Transverse colon (tissue), 4 donors: Measurements from ENCODE around the gene TLR10. TPM values are rescaled to one million over a fixed set of nuclear protein-coding genes. Genes with fewer than 3 reads are reported as not detected.

Experiments
- DNase-seq: peaks from one replicate; pipeline ENCODE4 v3.0.0-alpha.2; 2019
- H3K27ac ChIP-seq, 4 donors: fragments of 200-600 bp; sonication (generic); 2 replicates each; pipeline ENCODE4 v1.5.1; 2016 to 2018; ENCODE audit warnings: inconsistent platforms in 4 of 4
- H3K27me3 ChIP-seq: fragments of 200-600 bp; sonication (generic); 2 replicates; pipeline ENCODE4 v1.5.1; 2017; ENCODE audit warnings: inconsistent platforms
- H3K36me3 ChIP-seq, 4 donors: fragments of 200-600 bp; sonication (generic); 2 replicates each; pipeline ENCODE4 v1.5.1; 2017 to 2019; ENCODE audit warnings: inconsistent platforms in 4 of 4
- H3K4me1 ChIP-seq, 4 donors: fragments of 200-600 bp; sonication (generic); 2 replicates each; pipeline ENCODE4 v1.5.1; 2017 to 2020; ENCODE audit warnings: inconsistent platforms in 4 of 4
- H3K4me3 ChIP-seq, 4 donors: fragments of 200-600 bp; sonication (generic); 1 replicate in 1 of 4; 2 replicates in 3 of 4; pipeline versions ENCODE4 v1.5.1 to v1.6.1; 2017 to 2019; ENCODE audit warnings: inconsistent platforms in 4 of 4
- H3K9me3 ChIP-seq, 2 donors: fragments of 200-600 bp; sonication (generic); 2 replicates each; pipeline ENCODE4 v1.5.1; 2017 to 2019; ENCODE audit warnings: inconsistent platforms in 2 of 2
- CTCF ChIP-seq, 5 experiments: fragments of 200-600 bp in 3 of 5; fragments of 450-650 bp in 2 of 5; sonication (generic) in 3 of 5; IDR thresholded peaks; 1 replicate in 2 of 5; 2 replicates in 3 of 5; pipeline ENCODE4 v1.5.1; 2016 to 2017; ENCODE audit warnings: antibody characterized with exemption in 5 of 5, inconsistent platforms in 3 of 5, mild to moderate bottlenecking in 2 of 5, moderate library complexity in 1 of 5
- EP300 ChIP-seq: sonication (generic); formaldehyde crosslinking; IDR thresholded peaks from one replicate; pipeline ENCODE4 v1.6.1; 2017; ENCODE audit warnings: antibody characterized with exemption, low read depth
- POLR2A ChIP-seq: fragments of 450-650 bp; IDR thresholded peaks from one replicate; pipeline ENCODE4 v1.6.1; 2016; ENCODE audit warnings: antibody characterized with exemption, mild to moderate bottlenecking, moderate library complexity
- POLR2AphosphoS5 ChIP-seq, 3 donors: sonication (generic); formaldehyde crosslinking; IDR thresholded peaks; one replicate each; pipeline ENCODE4 v1.6.1; 2016; ENCODE audit warnings: antibody characterized with exemption in 3 of 3
- WGBS, 2 donors: methylation state at CpG; one replicate each; pipeline ENCODE4 v1.1.5; 2018; ENCODE audit warnings: low coverage in 1 of 2; 5-methylcytosine and 5-hydroxymethylcytosine counted together
- in situ Hi-C, 4 donors: fragments of 200-750 bp; cut with MboI; loops; one replicate each; pipeline versions ENCODE4 v1.15.0 to v1.15.1; 2017; ENCODE audit warnings: low sequenced_read_pairs in 3 of 4, low pct_ligation_motif_present in 1 of 4, low pct_unique_long_range_greater_than_20kb in 1 of 4
- intact Hi-C: fragments of 100-400 bp; cut with DNase I; formaldehyde crosslinking; loops from one replicate; pipeline ENCODE4 v1.15.1; 2023; ENCODE audit warnings: low total_unique reads
- total RNA-seq, 4 donors: library from RNA; depleted of rRNA; stranded (reverse); fragments of >200 nt; gene quantifications; one replicate each; pipeline ENCODE4 v1.1.0, GENCODE V29; 2016

Gene TLR10
- total RNA-seq, 4 donors from 2014 or later = 4.6 TPM; not detected in 3

- H3K9me3 ChIP-seq = peaks cover 0 to 3% of the 10 kb centered on the region in 2 donors
- intact Hi-C loops = no loop called here
- DNase-seq = no peak
- no peak for TF ChIP-seq POLR2AphosphoS5 (IDR thresholded peaks at IDR 0.05)
- TF ChIP-seq EP300 = no peak
- TF ChIP-seq CTCF (IDR thresholded peaks at IDR 0.05) = no peak
- no peak for TF ChIP-seq POLR2A
- no peaks in the 10 kb centered on the region for H3K36me3 ChIP-seq
- H3K27me3 ChIP-seq = no peaks in the 10 kb centered on the region
- WGBS, 2 donors = 54 to 60% methylated on average over 4 to 8 of the region's 8 CpGs
- peaks cover 0 to 6% (median 0%) of the 10 kb centered on the region in 4 donors for H3K4me1 ChIP-seq
- peak overlapping the region; percentile 17 to 73 (median 64) for H3K27ac ChIP-seq
- no peak overlapping the region for H3K4me3 ChIP-seq
- in situ Hi-C loops = loop anchor here in 2 of 4 donors (25.0 kb wide), 1 partner anchor 385 kb away; no protein-coding TSS in a partner anchor
Observed at GRCh38 chr4:38752372-38752940, 30.3 kb downstream of the TLR10 start.

GRCh38 chr4:38751341-38752010 lies 31.3 kb downstream of the TLR10 start:
- H3K9me3 ChIP-seq = peaks cover 0 to 3% of the 10 kb centered on the region in 2 donors
- H3K27me3 ChIP-seq = no peaks in the 10 kb centered on the region
- intact Hi-C loops = no loop called here
- H3K27ac ChIP-seq = no peak overlapping the region
- H3K4me1 ChIP-seq = peaks cover 0 to 6% (median 0%) of the 10 kb centered on the region in 4 donors
- in situ Hi-C loops = loop anchor here in 2 of 4 donors (25.0 kb wide), 1 partner anchor 386 kb away; no protein-coding TSS in a partner anchor
- TF ChIP-seq POLR2AphosphoS5 (IDR thresholded peaks at IDR 0.05) (no peak), EP300 (no peak), POLR2A (no peak), CTCF (IDR thresholded peaks at IDR 0.05) (no peak)
- DNase-seq = no peak
- 81 to 100% methylated on average over 1 to 13 of the region's 13 CpGs for WGBS, 2 donors
- no peak overlapping the region for H3K4me3 ChIP-seq
- no peaks in the 10 kb centered on the region for H3K36me3 ChIP-seq

GRCh38 chr4:38749336-38749735 lies 33.5 kb downstream of the TLR10 start:
- intact Hi-C loops = no loop called here
- DNase-seq = no peak
- Histone ChIP-seq H3K4me1 (peaks cover 0 to 6% (median 0%) of the 10 kb centered on the region in 4 donors), H3K36me3 (no peaks in the 10 kb centered on the region), H3K4me3 (no peak overlapping the region), H3K9me3 (peaks cover 0 to 3% of the 10 kb centered on the region in 2 donors), H3K27ac (no peak overlapping the region), H3K27me3 (no peaks in the 10 kb centered on the region)
- no peak for TF ChIP-seq EP300
- no peak for TF ChIP-seq POLR2A
- no peak for TF ChIP-seq POLR2AphosphoS5 (IDR thresholded peaks at IDR 0.05)
- in situ Hi-C loops = loop anchor here in 2 of 4 donors (25.0 kb wide), 2 partner anchors 687 to 937 kb away; no protein-coding TSS in a partner anchor
- 84 to 88% methylated on average over 4 of the region's 4 CpGs for WGBS, 2 donors

GRCh38 chr4:38747629-38748028 lies 35.2 kb downstream of the TLR10 start:
- H3K4me1 ChIP-seq = peaks cover 0 to 6% (median 0%) of the 10 kb centered on the region in 4 donors
- no peak overlapping the region for H3K27ac ChIP-seq
- peaks cover 0 to 3% of the 10 kb centered on the region in 2 donors for H3K9me3 ChIP-seq
- TF ChIP-seq POLR2AphosphoS5 (IDR thresholded peaks at IDR 0.05) = no peak
- TF ChIP-seq EP300 = no peak
- no peak for TF ChIP-seq POLR2A
- in situ Hi-C loops = loop anchor here in 2 of 4 donors (25.0 kb wide), 2 partner anchors 685 to 935 kb away; no protein-coding TSS in a partner anchor
- no peaks in the 10 kb centered on the region for H3K36me3 ChIP-seq
- no peak overlapping the region for H3K4me3 ChIP-seq
- intact Hi-C loops = no loop called here
- H3K27me3 ChIP-seq = no peaks in the 10 kb centered on the region
- no peak for DNase-seq

- no peaks in the 10 kb centered on the region for H3K27me3 ChIP-seq
Observed at GRCh38 chr4:38745881-38746280, 36.9 kb downstream of the TLR10 start.

More at GRCh38 chr4:38745881-38746280, 36.9 kb downstream of the TLR10 start:
- H3K36me3 ChIP-seq = no peaks in the 10 kb centered on the region
- WGBS, 2 donors = 90% methylated on average over 5 of the region's 5 CpGs; no CpG with 5 or more reads in 1 of the 2 donors
- peaks cover 0 to 3% of the 10 kb centered on the region in 2 donors for H3K9me3 ChIP-seq
- in situ Hi-C loops = loop anchor here in 2 of 4 donors (25.0 kb wide), 2 partner anchors 684 to 934 kb away; no protein-coding TSS in a partner anchor
- no peak overlapping the region for H3K4me3 ChIP-seq
- no peak for TF ChIP-seq EP300
- no peak for TF ChIP-seq POLR2AphosphoS5 (IDR thresholded peaks at IDR 0.05)
- TF ChIP-seq POLR2A = no peak
- no peak for TF ChIP-seq CTCF (IDR thresholded peaks at IDR 0.05)
- intact Hi-C loops = no loop called here
- no peak for DNase-seq
- no peak overlapping the region for H3K27ac ChIP-seq
- H3K4me1 ChIP-seq = no peaks in the 10 kb centered on the region
